Measurements from ENCODE around the gene PRPF19. TPM values are rescaled to one million over a fixed set of nuclear protein-coding genes. Genes with fewer than 3 reads are reported as not detected.

Gene PRPF19
- polyA plus RNA-seq, 1 donor from 2014 or later = 71.3 TPM

- no peak for TF ChIP-seq SMC3 (conservative IDR thresholded peaks at IDR 0.05; ENCODE audit: poor library complexity)
- TF ChIP-seq, protein P1, sequence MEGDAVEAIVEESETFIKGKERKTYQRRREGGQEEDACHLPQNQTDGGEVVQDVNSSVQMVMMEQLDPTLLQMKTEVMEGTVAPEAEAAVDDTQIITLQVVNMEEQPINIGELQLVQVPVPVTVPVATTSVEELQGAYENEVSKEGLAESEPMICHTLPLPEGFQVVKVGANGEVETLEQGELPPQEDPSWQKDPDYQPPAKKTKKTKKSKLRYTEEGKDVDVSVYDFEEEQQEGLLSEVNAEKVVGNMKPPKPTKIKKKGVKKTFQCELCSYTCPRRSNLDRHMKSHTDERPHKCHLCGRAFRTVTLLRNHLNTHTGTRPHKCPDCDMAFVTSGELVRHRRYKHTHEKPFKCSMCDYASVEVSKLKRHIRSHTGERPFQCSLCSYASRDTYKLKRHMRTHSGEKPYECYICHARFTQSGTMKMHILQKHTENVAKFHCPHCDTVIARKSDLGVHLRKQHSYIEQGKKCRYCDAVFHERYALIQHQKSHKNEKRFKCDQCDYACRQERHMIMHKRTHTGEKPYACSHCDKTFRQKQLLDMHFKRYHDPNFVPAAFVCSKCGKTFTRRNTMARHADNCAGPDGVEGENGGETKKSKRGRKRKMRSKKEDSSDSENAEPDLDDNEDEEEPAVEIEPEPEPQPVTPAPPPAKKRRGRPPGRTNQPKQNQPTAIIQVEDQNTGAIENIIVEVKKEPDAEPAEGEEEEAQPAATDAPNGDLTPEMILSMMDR (IDR thresholded peaks at IDR 0.05; ENCODE audit: poor library complexity, severe bottlenecking) = no peak
- no peak for TF ChIP-seq POLR2AphosphoS5 (IDR thresholded peaks at IDR 0.05)
- TF ChIP-seq REST (IDR thresholded peaks at IDR 0.05; ENCODE audit: borderline replicate concordance) = no peak
- TF ChIP-seq EP300 (conservative IDR thresholded peaks at IDR 0.05; ENCODE audit: poor library complexity, severe bottlenecking) = no peak
- TF ChIP-seq MXI1 (conservative IDR thresholded peaks at IDR 0.05; ENCODE audit: poor library complexity, severe bottlenecking) = no peak
- TF ChIP-seq RAD21 (conservative IDR thresholded peaks at IDR 0.05) = no peak
- no peak for TF ChIP-seq TAF1 (IDR thresholded peaks at IDR 0.05; ENCODE audit: low read depth)
- TF ChIP-seq EZH2 (IDR thresholded peaks at IDR 0.05; ENCODE audit: borderline replicate concordance, insufficient read depth, low read length, poor library complexity, severe bottlenecking) = no peak
- no peaks in the 10 kb centered on the region for H3K36me3 ChIP-seq (ENCODE audit: insufficient read depth, low read length)
- no peak overlapping the region for H3K4me3 ChIP-seq (ENCODE audit: low read length)
- H3K9me2 ChIP-seq (ENCODE audit: insufficient read depth, low read length) = no peaks in the 10 kb centered on the region
- H3F3A ChIP-seq (ENCODE audit: insufficient read depth, low read length, poor library complexity, severe bottlenecking) = no peaks in the 10 kb centered on the region
- H3K27ac ChIP-seq (ENCODE audit: low read length) = no peak overlapping the region
- H2AFZ ChIP-seq (ENCODE audit: low read depth, low read length) = no peak overlapping the region
- peaks cover 4% of the 10 kb centered on the region for H3K79me2 ChIP-seq (replicated peaks; ENCODE audit: insufficient read depth, low read length)
- H3K9me3 ChIP-seq (ENCODE audit: low read length) = no peaks in the 10 kb centered on the region
- H4K20me1 ChIP-seq (ENCODE audit: insufficient read depth) = peaks cover 4% of the 10 kb centered on the region
- no peaks in the 10 kb centered on the region for H3K27me3 ChIP-seq (ENCODE audit: insufficient read depth, low read depth, low read length)
- no peak overlapping the region for H3K4me2 ChIP-seq (ENCODE audit: low read length)
- H3K9ac ChIP-seq (ENCODE audit: low read length) = no peak overlapping the region
Observed at GRCh38 chr11:60931917-60932316, 25.5 kb upstream of the PRPF19 start.

DNA sequence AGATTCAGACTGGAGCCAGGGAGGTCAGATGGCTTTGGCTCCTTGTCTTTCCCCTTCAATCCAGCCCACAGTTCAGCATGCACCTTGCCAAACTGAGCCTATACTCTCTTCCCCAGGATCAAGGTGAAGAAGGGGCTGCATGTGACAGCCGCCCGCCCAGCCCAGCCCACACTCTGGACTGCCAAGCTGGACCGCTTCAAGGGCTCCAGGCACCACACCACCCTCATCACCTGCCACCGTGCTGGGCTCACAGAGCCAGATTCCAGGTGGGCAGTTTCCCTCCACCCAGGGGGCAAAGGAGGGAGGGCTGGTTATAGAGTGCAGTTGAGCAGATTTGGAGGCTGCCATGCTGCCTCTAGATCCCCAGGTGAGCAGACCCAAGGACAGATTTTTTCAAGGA, 24.0 kb upstream of the PRPF19 start:
- Histone ChIP-seq H3K4me3 (ENCODE audit: low read length) (no peak overlapping the region), H3K27ac (ENCODE audit: low read length) (no peak overlapping the region), H3K27me3 (ENCODE audit: insufficient read depth, low read depth, low read length) (no peaks in the 10 kb centered on the region), H3K9ac (ENCODE audit: low read length) (no peak overlapping the region), H3K9me2 (ENCODE audit: insufficient read depth, low read length) (no peaks in the 10 kb centered on the region), H3K36me3 (ENCODE audit: insufficient read depth, low read length) (no peaks in the 10 kb centered on the region), H3K9me3 (ENCODE audit: low read length) (no peaks in the 10 kb centered on the region), H2AFZ (ENCODE audit: low read depth, low read length) (no peak overlapping the region), H3F3A (ENCODE audit: insufficient read depth, low read length, poor library complexity, severe bottlenecking) (no peaks in the 10 kb centered on the region), H3K79me2 (replicated peaks; ENCODE audit: insufficient read depth, low read length) (peaks cover 19% of the 10 kb centered on the region), H4K20me1 (ENCODE audit: insufficient read depth) (peaks cover 6% of the 10 kb centered on the region), H3K4me2 (ENCODE audit: low read length) (no peak overlapping the region)
- TF ChIP-seq MXI1 (conservative IDR thresholded peaks at IDR 0.05; ENCODE audit: poor library complexity, severe bottlenecking) = no peak
- no peak for TF ChIP-seq POLR2AphosphoS5 (IDR thresholded peaks at IDR 0.05)
- TF ChIP-seq REST (IDR thresholded peaks at IDR 0.05; ENCODE audit: borderline replicate concordance) = no peak
- no peak for TF ChIP-seq EZH2 (IDR thresholded peaks at IDR 0.05; ENCODE audit: borderline replicate concordance, insufficient read depth, low read length, poor library complexity, severe bottlenecking)
- TF ChIP-seq SMC3 (conservative IDR thresholded peaks at IDR 0.05; ENCODE audit: poor library complexity) = no peak
- no peak for TF ChIP-seq RAD21 (conservative IDR thresholded peaks at IDR 0.05)
- TF ChIP-seq EP300 (conservative IDR thresholded peaks at IDR 0.05; ENCODE audit: poor library complexity, severe bottlenecking) = no peak

All from neural cell (in vitro differentiated cells).